ENCODE measurements around the gene BAG3. TPM values are rescaled to one million over a fixed set of nuclear protein-coding genes. Genes with fewer than 3 reads are reported as not detected.
A peak's percentile ranks its signal among the peaks of the same experiment; 100 is the strongest.

The BAG3 gene
- total and polyA plus RNA-seq, 2 of the 4 experiments (the other 2 are of a cell fraction) = 5.4 to 42.5 TPM

DNA sequence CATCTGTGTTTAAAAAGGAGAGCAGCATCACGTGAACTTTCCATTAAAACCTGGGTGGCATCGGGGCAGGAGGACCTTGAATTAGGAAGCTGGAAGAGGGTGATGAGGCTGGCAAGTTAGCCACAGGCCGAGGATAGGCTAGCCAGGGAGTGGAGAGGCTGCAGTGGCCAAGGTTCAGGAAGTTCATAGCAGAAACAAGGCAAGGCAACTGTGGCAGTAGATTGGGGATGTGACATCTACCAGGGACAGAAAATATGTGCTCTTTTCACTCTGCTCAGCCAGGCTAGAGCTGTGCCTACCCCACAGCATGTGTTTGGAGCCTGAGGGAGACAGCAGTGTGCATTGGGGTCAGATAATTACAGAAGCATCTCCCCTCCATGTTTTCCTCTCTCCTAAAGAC, 72.4 kb downstream of the BAG3 start:
- TF ChIP-seq, protein P1, sequence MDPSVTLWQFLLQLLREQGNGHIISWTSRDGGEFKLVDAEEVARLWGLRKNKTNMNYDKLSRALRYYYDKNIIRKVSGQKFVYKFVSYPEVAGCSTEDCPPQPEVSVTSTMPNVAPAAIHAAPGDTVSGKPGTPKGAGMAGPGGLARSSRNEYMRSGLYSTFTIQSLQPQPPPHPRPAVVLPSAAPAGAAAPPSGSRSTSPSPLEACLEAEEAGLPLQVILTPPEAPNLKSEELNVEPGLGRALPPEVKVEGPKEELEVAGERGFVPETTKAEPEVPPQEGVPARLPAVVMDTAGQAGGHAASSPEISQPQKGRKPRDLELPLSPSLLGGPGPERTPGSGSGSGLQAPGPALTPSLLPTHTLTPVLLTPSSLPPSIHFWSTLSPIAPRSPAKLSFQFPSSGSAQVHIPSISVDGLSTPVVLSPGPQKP (IDR thresholded peaks at IDR 0.05; ENCODE audit: borderline replicate concordance, low read depth, low read length) = no peak
- TF ChIP-seq RAD21 (IDR thresholded peaks at IDR 0.05; ENCODE audit: low read length) (no peak), RFX5 (IDR thresholded peaks at IDR 0.05; ENCODE audit: low read depth, low read length) (no peak), MAZ (IDR thresholded peaks at IDR 0.05; ENCODE audit: borderline replicate concordance, low read depth, low read length) (no peak), FOS (IDR thresholded peaks at IDR 0.05; ENCODE audit: low read depth, low read length) (no peak)
- CTCF ChIA-PET = interaction anchor here (0.9 kb wide), 1 partner anchor 135 kb away, joined by 3 read pairs; no protein-coding TSS in a partner anchor
- Histone ChIP-seq H4K8ac (ENCODE audit: low read depth in 2 of 2, low read length in 2 of 2) (peak overlapping the region in 1 of 2 experiments; percentile 28; a peak in 1 of 4 replicates), H3K9me1 (ENCODE audit: insufficient read depth, low read length) (0 out of 2 replicates have a peak, but pooled peaks cover 3% of the 10 kb centered on the region), H4K91ac (ENCODE audit: insufficient read depth, low read depth, low read length) (no peak overlapping the region), H4K20me1 (ENCODE audit: insufficient read depth, low read length) (no peaks in the 10 kb centered on the region), H3K23ac (ENCODE audit: low read depth, low read length) (peak overlapping the region; percentile 42), H3K9ac (ENCODE audit: low read depth, low read length) (no peak overlapping the region), H3K18ac (ENCODE audit: low read depth, low read length) (no peak overlapping the region), H3K4ac (ENCODE audit: low read depth, low read length) (0 out of 2 replicates have a peak overlapping the region, but pooled peaks have one; percentile 7), H4K5ac (ENCODE audit: low read depth, low read length) (no peak overlapping the region), H2BK120ac (ENCODE audit: low read depth, low read length) (no peak overlapping the region), H2BK5ac (ENCODE audit: low read depth, low read length, poor library complexity, severe bottlenecking) (no peak overlapping the region), H3K4me1 (ENCODE audit: control insufficient read depth, insufficient read depth, low read length) (peaks cover 8% of the 10 kb centered on the region), H3K79me1 (ENCODE audit: low read depth in 1 of 2, low read length in 2 of 2) (peaks cover 12 to 28% of the 10 kb centered on the region in 2 experiments; a peak in 3 of 4 replicates), H3K4me2 (ENCODE audit: low read depth, low read length) (no peak overlapping the region), H3K56ac (ENCODE audit: extremely low read depth, insufficient read depth, low read length) (no peak overlapping the region), H2BK20ac (ENCODE audit: low read depth, low read length) (no peak overlapping the region), H2AK5ac (ENCODE audit: low read depth, low read length) (no peak overlapping the region; the same call in 1 of the 2 replicates), H3K27ac (ENCODE audit: insufficient read depth, low read length) (no peak overlapping the region), H3K9me3 (ENCODE audit: control insufficient read depth, insufficient read depth, low read length) (no peaks in the 10 kb centered on the region), H2AFZ (replicated peaks; ENCODE audit: low read length, poor library complexity) (peak overlapping the region; percentile 76), H3K27me3 (ENCODE audit: control insufficient read depth, insufficient read depth, low read length) (no peaks in the 10 kb centered on the region), H2AK9ac (replicated peaks; ENCODE audit: low read depth, low read length, poor library complexity) (no peak overlapping the region), H3K4me3 (ENCODE audit: insufficient read depth, low read depth, low read length) (no peak overlapping the region), H3K36me3 (ENCODE audit: control insufficient read depth, insufficient read depth, low read length) (no peaks in the 10 kb centered on the region), H3K14ac (replicated peaks; ENCODE audit: low read depth, low read length) (no peak overlapping the region; the same call in 1 of the 2 replicates), H2BK15ac (ENCODE audit: low read depth, low read length) (no peak overlapping the region; the same call in 2 of the 3 replicates)
- BruUV-seq (replicated peaks) = no TSS peak
- POLR2A ChIA-PET (ENCODE audit: unreplicated experiment) = no interaction called here
- WGBS, 2 experiments (ENCODE audit: extremely low coverage in 2 of 2, insufficient read length in 1 of 2) = 78% methylated on average over 3 of the region's 3 CpGs; no CpG with 5 or more reads in 1 of the 2 experiments
- intact Hi-C loops (cut with micrococcal nuclease) = loop anchor here (2.0 kb wide), 1 partner anchor 127 kb away; the partner anchor contains the start of gene TIAL1
- DNase-seq = no peak
- in situ Hi-C loops (cut with MboI; ENCODE audit: low sequenced_read_pairs) = no loop called here
- dilution Hi-C loops (cut with HindIII; ENCODE audit: low sequenced_read_pairs, unreplicated experiment) = no loop called here
- no peak for ATAC-seq (ENCODE audit: low read depth)
